H9 (cell line): ENCODE data around the gene ARHGAP27. TPM values are rescaled to one million over a fixed set of nuclear protein-coding genes. Genes with fewer than 3 reads are reported as not detected.

Experiments used
- DNase-seq: peaks from one replicate; pipeline ENCODE4 v3.0.0-alpha.2; 2017
- H2AFZ ChIP-seq: one replicate; pipeline ENCODE4 v1.6.1; 2013; ENCODE audit warnings: mild to moderate bottlenecking, low read length, control low read depth, moderate library complexity
- H2AK5ac ChIP-seq: 2 replicates; pipeline ENCODE4 v1.6.1; 2013; ENCODE audit warnings: low read length, control low read depth, mixed read lengths; ENCODE audit not compliant: insufficient read length
- H2BK120ac ChIP-seq: one replicate; pipeline ENCODE4 v1.6.1; 2013; ENCODE audit warnings: low read depth, mild to moderate bottlenecking, low read length, control low read depth, inconsistent platforms; ENCODE audit not compliant: poor library complexity, severe bottlenecking
- H2BK12ac ChIP-seq: 2 replicates; pipeline ENCODE4 v1.6.1; 2013; ENCODE audit warnings: low read length, control low read depth, mixed read lengths, low read depth; ENCODE audit not compliant: insufficient read length
- H2BK15ac ChIP-seq: 2 replicates; pipeline ENCODE4 v1.6.1; 2013; ENCODE audit warnings: low read depth, low read length, control low read depth
- H2BK20ac ChIP-seq: one replicate; pipeline ENCODE4 v1.6.1; 2013; ENCODE audit warnings: low read depth, mild to moderate bottlenecking, low read length, control low read depth, inconsistent platforms; ENCODE audit not compliant: poor library complexity, severe bottlenecking
- H2BK5ac ChIP-seq: 2 replicates; pipeline ENCODE4 v1.6.1; 2013; ENCODE audit warnings: low read length, control low read depth, mixed read lengths; ENCODE audit not compliant: insufficient read length
- H3K14ac ChIP-seq: 2 replicates; pipeline ENCODE4 v1.6.1; 2013; ENCODE audit warnings: low read length, control low read depth; ENCODE audit not compliant: insufficient read depth
- H3K18ac ChIP-seq: 2 replicates; pipeline ENCODE4 v1.6.1; 2013; ENCODE audit warnings: low read depth, mild to moderate bottlenecking, mixed read lengths, low read length, control low read depth; ENCODE audit not compliant: insufficient read length
- H3K23ac ChIP-seq: 2 replicates; pipeline ENCODE4 v1.6.1; 2013; ENCODE audit warnings: low read length, control low read depth, mixed read lengths, low read depth; ENCODE audit not compliant: insufficient read length
- H3K23me2 ChIP-seq: 2 replicates; pipeline ENCODE4 v1.6.1; 2013; ENCODE audit warnings: low read depth, mild to moderate bottlenecking, mixed read lengths, low read length, control low read depth; ENCODE audit not compliant: insufficient read length, poor library complexity, severe bottlenecking
- H3K27ac ChIP-seq: 2 replicates; pipeline ENCODE4 v1.5.1; 2013; ENCODE audit warnings: low read length, control low read depth, mixed read lengths, low read depth; ENCODE audit not compliant: insufficient read length
- H3K27me3 ChIP-seq: 2 replicates; pipeline ENCODE4 v1.6.1; 2013; ENCODE audit warnings: low read length, control low read depth, inconsistent platforms; ENCODE audit not compliant: insufficient read depth
- H3K4ac ChIP-seq: 2 replicates; pipeline ENCODE4 v1.6.1; 2013; ENCODE audit warnings: low read depth, mild to moderate bottlenecking, control low read depth, inconsistent platforms, low read length, moderate library complexity
- H3K4me1 ChIP-seq: 2 replicates; pipeline ENCODE4 v1.6.1; 2013; ENCODE audit warnings: low read length, control low read depth, inconsistent platforms; ENCODE audit not compliant: insufficient read depth
- H3K4me2 ChIP-seq: 2 replicates; pipeline ENCODE4 v1.6.1; 2013; ENCODE audit warnings: low read length, control low read depth, mixed read lengths; ENCODE audit not compliant: insufficient read length, insufficient read depth
- H3K56ac ChIP-seq: 2 replicates; pipeline ENCODE4 v1.6.1; 2013; ENCODE audit warnings: low read depth, mild to moderate bottlenecking, mixed read lengths, low read length, control low read depth; ENCODE audit not compliant: insufficient read length
- H3K79me1 ChIP-seq: 2 replicates; pipeline ENCODE4 v1.6.1; 2013; ENCODE audit warnings: low read depth, mild to moderate bottlenecking, moderate library complexity, low read length, control low read depth, inconsistent platforms; ENCODE audit not compliant: insufficient read depth, poor library complexity, severe bottlenecking
- H3K79me2 ChIP-seq: 2 replicates; pipeline ENCODE4 v1.6.1; 2013; ENCODE audit warnings: low read length, control low read depth, inconsistent platforms; ENCODE audit not compliant: insufficient read depth
- H3K9ac ChIP-seq: 2 replicates; pipeline ENCODE4 v1.6.1; 2013; ENCODE audit warnings: low read length, control low read depth, mixed read lengths; ENCODE audit not compliant: insufficient read length; ENCODE audit errors: extremely low read depth
- H3K9me3 ChIP-seq: one replicate; pipeline ENCODE4 v1.6.1; 2013; ENCODE audit warnings: low read depth, low read length, inconsistent platforms; ENCODE audit not compliant: control insufficient read depth
- H3T11ph ChIP-seq: one replicate; pipeline ENCODE4 v1.6.1; 2013; ENCODE audit warnings: mild to moderate bottlenecking, low read length, control low read depth, inconsistent platforms
- H4K20me1 ChIP-seq: one replicate; pipeline ENCODE4 v1.6.1; 2013; ENCODE audit not compliant: control insufficient read depth, insufficient read length, insufficient read depth
- H4K5ac ChIP-seq: 2 replicates; pipeline ENCODE4 v1.6.1; 2013; ENCODE audit warnings: low read depth, mild to moderate bottlenecking, mixed read lengths, low read length, control low read depth; ENCODE audit not compliant: insufficient read length
- H4K8ac ChIP-seq: replicated peaks from 2 replicates; pipeline ENCODE4 v1.6.1; 2013; ENCODE audit warnings: low read length, control low read depth, mixed read lengths, low read depth; ENCODE audit not compliant: insufficient read length
- H4K91ac ChIP-seq: 2 replicates; pipeline ENCODE4 v1.6.1; 2013; ENCODE audit warnings: low read depth, mild to moderate bottlenecking, moderate library complexity, mixed read lengths, low read length, control low read depth; ENCODE audit not compliant: insufficient read length
- H3K27ac Mint-ChIP-seq, 3 experiments: 2 replicates in 2 of 3; 3 replicates in 1 of 3; pipeline ENCODE4 v1.8.0; 2020 to 2021; ENCODE audit warnings: mixed read lengths in 3 of 3, mild to moderate bottlenecking in 1 of 3, moderate library complexity in 1 of 3
- H3K27me3 Mint-ChIP-seq: 2 replicates; pipeline ENCODE4 v1.8.0; 2021; ENCODE audit warnings: low read depth, mild to moderate bottlenecking, moderate library complexity, mixed read lengths
- H3K36me3 Mint-ChIP-seq, 3 experiments: 2 replicates in 2 of 3; 3 replicates in 1 of 3; pipeline ENCODE4 v1.8.0; 2020 to 2021; ENCODE audit warnings: low read depth in 3 of 3, mixed read lengths in 3 of 3; ENCODE audit not compliant: insufficient read depth in 1 of 3
- H3K4me1 Mint-ChIP-seq, 2 experiments: 2 replicates each; pipeline ENCODE4 v1.8.0; 2020; ENCODE audit warnings: mixed read lengths in 2 of 2
- H3K4me3 Mint-ChIP-seq, 2 experiments: 2 replicates in 1 of 2; 3 replicates in 1 of 2; pipeline ENCODE4 v1.8.0; 2020 to 2021; ENCODE audit warnings: mild to moderate bottlenecking in 2 of 2, mixed read lengths in 2 of 2, moderate library complexity in 1 of 2
- H3K9me3 Mint-ChIP-seq, 2 experiments: 2 replicates in 1 of 2; 3 replicates in 1 of 2; pipeline ENCODE4 v1.8.0; 2020; ENCODE audit warnings: mild to moderate bottlenecking in 2 of 2, mixed read lengths in 2 of 2, moderate library complexity in 1 of 2
- CTCF ChIP-seq: fragments of 200-600 bp; sonication (generic); conservative IDR thresholded peaks from 3 replicates; pipeline ENCODE4 v1.8.0; 2021; ENCODE audit warnings: antibody characterized with exemption, mild to moderate bottlenecking
- WGBS: extraction: QIAGEN DNeasy Blood & Tissue Kit; methylation state at CpG from one replicate; pipeline ENCODE4 v1.1.7; 2013; ENCODE audit warnings: missing lambda C conversion rate, low lambda C conversion rate, mixed read lengths; ENCODE audit not compliant: insufficient read length; ENCODE audit errors: extremely low coverage; 5-methylcytosine and 5-hydroxymethylcytosine counted together
- total RNA-seq: library from RNA; stranded (reverse); gene quantifications from 2 replicates; pipeline ENCODE4 v1.2.1, GENCODE V29; 2021

Gene ARHGAP27
- total RNA-seq, 1 experiment from 2014 or later, result 9.9 TPM

GRCh38 chr17:45406107-45406506 is 26.6 kb downstream of the ARHGAP27 start:
- no CpG with 5 or more reads among the region's 7 CpGs for WGBS

More at GRCh38 chr17:45406107-45406506, 26.6 kb downstream of the ARHGAP27 start:
- no peak overlapping the region for H4K5ac ChIP-seq
- H3K27me3 Mint-ChIP-seq, result peaks cover 3% of the 10 kb centered on the region
- no peak overlapping the region for H2BK20ac ChIP-seq
- no peaks in the 10 kb centered on the region for H3K9me3 Mint-ChIP-seq
- no peaks in the 10 kb centered on the region for H3K79me1 ChIP-seq
- no peak overlapping the region for H2BK12ac ChIP-seq
- no peak overlapping the region for H3K9ac ChIP-seq
- no peak overlapping the region for H3K27ac ChIP-seq
- H2BK5ac ChIP-seq, result no peak overlapping the region
- H3K4me1 Mint-ChIP-seq, result peaks cover 33 to 38% of the 10 kb centered on the region in 2 experiments
- peaks cover 3% of the 10 kb centered on the region for H4K20me1 ChIP-seq
- peak overlapping the region; percentile 52 to 67 for H3K4me3 Mint-ChIP-seq
- peaks cover 6% of the 10 kb centered on the region for H3K23me2 ChIP-seq
- no peak overlapping the region for H3K14ac ChIP-seq
- H4K8ac ChIP-seq, result no peak overlapping the region
- no peak overlapping the region for H2BK120ac ChIP-seq
- no peaks in the 10 kb centered on the region for H3K79me2 ChIP-seq
- H2AFZ ChIP-seq, result no peak overlapping the region
- no peak for DNase-seq
- H3K4ac ChIP-seq, result no peak overlapping the region
- peak overlapping the region; percentile 80 for H3K4me2 ChIP-seq
- H3K36me3 Mint-ChIP-seq, result peaks cover 0 to 8% (median 5%) of the 10 kb centered on the region in 3 experiments; a peak in 1 of 7 replicates
- no peak overlapping the region for H4K91ac ChIP-seq
- no peak overlapping the region for H3K23ac ChIP-seq
- no peak overlapping the region for H2AK5ac ChIP-seq
- H3K56ac ChIP-seq, result no peak overlapping the region
- no peaks in the 10 kb centered on the region for H3K27me3 ChIP-seq
- H3K9me3 ChIP-seq, result no peaks in the 10 kb centered on the region
- H2BK15ac ChIP-seq, result no peak overlapping the region
- no peak overlapping the region for H3T11ph ChIP-seq
- peaks cover 3% of the 10 kb centered on the region; the same call in 1 of the 2 replicates for H3K4me1 ChIP-seq
- H3K27ac Mint-ChIP-seq, result no peak overlapping the region
- no peak overlapping the region for H3K18ac ChIP-seq
- no peak for TF ChIP-seq CTCF
